ENCODE measurements around the gene MCTP1. TPM values are rescaled to one million over a fixed set of nuclear protein-coding genes. Genes with fewer than 3 reads are reported as not detected.

MCTP1 gene
- total RNA-seq, 1 experiment from 2014 or later, result 2.5 TPM

GRCh38 chr5:94731471-94731870 is 553.4 kb downstream of the MCTP1 start:
- no peak overlapping the region; a peak in 1 of 7 replicates for H3K27ac Mint-ChIP-seq
- no peak overlapping the region for H2AK5ac ChIP-seq (ENCODE audit: insufficient read length, low read length)
- no peaks in the 10 kb centered on the region for H3K27me3 Mint-ChIP-seq (ENCODE audit: low read depth)
- no peak overlapping the region for H3K56ac ChIP-seq (ENCODE audit: insufficient read length, low read depth, low read length)
- no peaks in the 10 kb centered on the region for H3K79me2 ChIP-seq (ENCODE audit: insufficient read depth, low read length)
- no peaks in the 10 kb centered on the region for H3K23me2 ChIP-seq (ENCODE audit: insufficient read length, low read depth, low read length, poor library complexity, severe bottlenecking)
- peaks cover 8% of the 10 kb centered on the region in 2 experiments for H3K4me1 Mint-ChIP-seq
- H2BK15ac ChIP-seq (ENCODE audit: low read depth, low read length), result no peak overlapping the region
- no peak for TF ChIP-seq CTCF (conservative IDR thresholded peaks at IDR 0.05)
- H3K4ac ChIP-seq (ENCODE audit: low read depth, low read length), result no peak overlapping the region
- no peaks in the 10 kb centered on the region for H4K20me1 ChIP-seq (ENCODE audit: control insufficient read depth, insufficient read depth, insufficient read length)
- no peak overlapping the region for H3K18ac ChIP-seq (ENCODE audit: insufficient read length, low read depth, low read length)
- no peaks in the 10 kb centered on the region for H3K4me1 ChIP-seq (ENCODE audit: insufficient read depth, low read length)
- no peak for DNase-seq
- H2BK20ac ChIP-seq (ENCODE audit: low read depth, low read length, poor library complexity, severe bottlenecking), result no peak overlapping the region
- no peaks in the 10 kb centered on the region for H3K27me3 ChIP-seq (ENCODE audit: insufficient read depth, low read length)
- H2AFZ ChIP-seq (ENCODE audit: low read length), result no peak overlapping the region
- H3K9me3 ChIP-seq (ENCODE audit: control insufficient read depth, low read depth, low read length), result no peaks in the 10 kb centered on the region
- H3K79me1 ChIP-seq (ENCODE audit: insufficient read depth, low read depth, low read length, poor library complexity, severe bottlenecking), result no peaks in the 10 kb centered on the region
- H2BK120ac ChIP-seq (ENCODE audit: low read depth, low read length, poor library complexity, severe bottlenecking), result no peak overlapping the region
- no peaks in the 10 kb centered on the region for H3K36me3 Mint-ChIP-seq (ENCODE audit: insufficient read depth in 1 of 3, low read depth in 3 of 3)
- no peak overlapping the region for H3K9ac ChIP-seq (ENCODE audit: extremely low read depth, insufficient read length, low read length)
- no CpG with 5 or more reads among the region's 1 CpG for whole genome bisulfite sequencing (ENCODE audit: extremely low coverage, insufficient read length, low lambda C conversion rate)
- H4K5ac ChIP-seq (ENCODE audit: insufficient read length, low read depth, low read length), result no peak overlapping the region
- no peaks in the 10 kb centered on the region for H3K9me3 Mint-ChIP-seq
- H4K8ac ChIP-seq (replicated peaks; ENCODE audit: insufficient read length, low read depth, low read length), result no peak overlapping the region
- H3K4me2 ChIP-seq (ENCODE audit: insufficient read depth, insufficient read length, low read length), result no peak overlapping the region
- H2BK5ac ChIP-seq (ENCODE audit: insufficient read length, low read length), result no peak overlapping the region
- no peak overlapping the region for H4K91ac ChIP-seq (ENCODE audit: insufficient read length, low read depth, low read length)
- H3K14ac ChIP-seq (ENCODE audit: insufficient read depth, low read length), result no peak overlapping the region
- no peak overlapping the region for H3T11ph ChIP-seq (ENCODE audit: low read length)
- no peak overlapping the region for H3K27ac ChIP-seq (ENCODE audit: insufficient read length, low read depth, low read length)
- H3K23ac ChIP-seq (ENCODE audit: insufficient read length, low read depth, low read length), result no peak overlapping the region
- no peak overlapping the region for H3K4me3 Mint-ChIP-seq
- no peak overlapping the region for H2BK12ac ChIP-seq (ENCODE audit: insufficient read length, low read depth, low read length)

Data from H9 (cell line).